ENCODE data around the gene SND1.

- TF ChIP-seq CTCF (conservative IDR thresholded peaks at IDR 0.05 in 1 of 2, IDR thresholded peaks at IDR 0.05 in 1 of 2; ENCODE audit: low read depth in 1 of 2, low read length in 2 of 2): no peak
- TF ChIP-seq EZH2 (IDR thresholded peaks at IDR 0.05; ENCODE audit: low read length, missing control alignments): no peak
Measured at GRCh38 chr7:127905021-127905420, 253.0 kb downstream of the SND1 start.
